SU-DHL-6 (cell line): ENCODE measurements around the gene C11orf65.

Experiments
- H2AFZ ChIP-seq: fragments of 200-600 bp; sonication (generic); 2 replicates; pipeline ENCODE4 v1.6.1; 2014; ENCODE audit warnings: low read depth, mild to moderate bottlenecking, moderate library complexity, mixed read lengths, antibody characterized with exemption, low read length; ENCODE audit not compliant: severe bottlenecking
- H3F3A ChIP-seq: fragments of 200-600 bp; shearing (Covaris generic); 2 replicates; pipeline ENCODE4 v1.6.0; 2016; ENCODE audit warnings: antibody characterized with exemption, mild to moderate bottlenecking; ENCODE audit not compliant: insufficient read depth
- H3K27ac ChIP-seq: fragments of 200-600 bp; sonication (generic); 2 replicates; pipeline ENCODE4 v1.5.1; 2016; ENCODE audit warnings: low read depth, mild to moderate bottlenecking, low read length, moderate library complexity, mixed read lengths
- H3K27me3 ChIP-seq: fragments of 200-600 bp; sonication (generic), shearing (Covaris generic); 2 replicates; pipeline ENCODE4 v1.6.0; 2014; ENCODE audit warnings: mild to moderate bottlenecking, low read length
- H3K36me3 ChIP-seq: fragments of 200-600 bp; sonication (generic); 2 replicates; pipeline ENCODE4 v1.6.1; 2014; ENCODE audit warnings: mild to moderate bottlenecking, low read length, mixed read lengths
- H3K4me2 ChIP-seq: fragments of 300-600, 200-600 bp; shearing (Covaris generic), sonication (generic); 2 replicates; pipeline ENCODE4 v1.6.0; 2014; ENCODE audit warnings: low read length, low read depth, mild to moderate bottlenecking; ENCODE audit not compliant: poor library complexity, severe bottlenecking
- H3K4me3 ChIP-seq: fragments of 200-600 bp; sonication (generic); 2 replicates; pipeline ENCODE4 v1.5.1; 2014; ENCODE audit warnings: antibody characterized with exemption, low read length, mild to moderate bottlenecking, mixed read lengths; ENCODE audit not compliant: insufficient read depth, poor library complexity, severe bottlenecking
- H3K79me2 ChIP-seq: fragments of 200-600 bp; sonication (generic); 2 replicates; pipeline ENCODE4 v1.6.1; 2014; ENCODE audit warnings: mild to moderate bottlenecking, low read length, moderate library complexity; ENCODE audit not compliant: insufficient read depth
- H3K9ac ChIP-seq: fragments of 200-600 bp; sonication (generic); 2 replicates; pipeline ENCODE4 v1.7.0; 2014; ENCODE audit warnings: mild to moderate bottlenecking, low read length
- H3K9me2 ChIP-seq: fragments of 200-600 bp; sonication (generic); replicated peaks from 2 replicates; pipeline ENCODE4 v1.6.1; 2014; ENCODE audit warnings: low read length; ENCODE audit not compliant: insufficient read depth
- H3K9me3 ChIP-seq: fragments of 200-600 bp; sonication (generic); 2 replicates; pipeline ENCODE4 v1.6.1; 2014; ENCODE audit warnings: low read length, mixed read lengths; ENCODE audit not compliant: insufficient read depth
- H4K20me1 ChIP-seq: fragments of 200-600 bp; sonication (generic); 2 replicates; pipeline ENCODE4 v1.6.1; 2014; ENCODE audit warnings: low read depth, mild to moderate bottlenecking, antibody characterized with exemption, low read length, moderate library complexity, mixed read lengths
- EZH2phosphoT487 ChIP-seq: fragments of 200-600 bp; sonication (generic), shearing (Covaris generic); conservative IDR thresholded peaks from 2 replicates; pipeline ENCODE4 v1.6.1; 2018; ENCODE audit warnings: mild to moderate bottlenecking, antibody characterized with exemption, low read length, moderate library complexity, mixed read lengths
- TF ChIP-seq, protein P1 (sequence below): fragments of 200-600 bp; sonication (generic); IDR thresholded peaks from one replicate; pipeline ENCODE4 v1.5.1; 2017; ENCODE audit warnings: antibody characterized with exemption, mild to moderate bottlenecking, low read length, moderate library complexity; ENCODE audit not compliant: insufficient read depth, poor library complexity, severe bottlenecking

Gene C11orf65

DNA sequence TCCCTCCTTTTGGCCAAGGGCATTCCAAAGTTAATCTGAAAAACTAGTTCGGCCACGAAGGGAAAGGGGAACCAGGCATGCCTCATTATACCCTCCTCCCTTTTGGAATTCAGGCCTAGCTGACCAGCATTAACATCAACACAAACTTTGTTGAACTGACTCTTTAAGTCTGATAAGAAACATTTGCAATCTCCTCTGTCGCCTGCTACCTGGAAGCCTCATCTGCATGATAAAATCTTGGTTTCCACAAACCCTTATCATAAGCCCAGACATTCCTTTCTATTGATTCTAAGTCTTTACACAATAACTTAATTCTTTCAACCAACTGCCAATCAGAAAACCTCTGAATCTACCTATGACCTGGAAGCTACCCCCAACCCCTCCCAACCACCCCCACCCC, 19.5 kb upstream of the C11orf65 start:
- Histone ChIP-seq H3K9me3 (no peaks in the 10 kb centered on the region), H3K79me2 (no peaks in the 10 kb centered on the region), H3F3A (no peaks in the 10 kb centered on the region), H3K4me3 (no peak overlapping the region), H3K27ac (no peak overlapping the region), H3K9me2 (no peaks in the 10 kb centered on the region), H3K4me2 (no peak overlapping the region), H3K9ac (no peak overlapping the region), H3K27me3 (no peaks in the 10 kb centered on the region), H2AFZ (no peak overlapping the region), H3K36me3 (no peaks in the 10 kb centered on the region), H4K20me1 (no peaks in the 10 kb centered on the region)
- TF ChIP-seq, protein P1, sequence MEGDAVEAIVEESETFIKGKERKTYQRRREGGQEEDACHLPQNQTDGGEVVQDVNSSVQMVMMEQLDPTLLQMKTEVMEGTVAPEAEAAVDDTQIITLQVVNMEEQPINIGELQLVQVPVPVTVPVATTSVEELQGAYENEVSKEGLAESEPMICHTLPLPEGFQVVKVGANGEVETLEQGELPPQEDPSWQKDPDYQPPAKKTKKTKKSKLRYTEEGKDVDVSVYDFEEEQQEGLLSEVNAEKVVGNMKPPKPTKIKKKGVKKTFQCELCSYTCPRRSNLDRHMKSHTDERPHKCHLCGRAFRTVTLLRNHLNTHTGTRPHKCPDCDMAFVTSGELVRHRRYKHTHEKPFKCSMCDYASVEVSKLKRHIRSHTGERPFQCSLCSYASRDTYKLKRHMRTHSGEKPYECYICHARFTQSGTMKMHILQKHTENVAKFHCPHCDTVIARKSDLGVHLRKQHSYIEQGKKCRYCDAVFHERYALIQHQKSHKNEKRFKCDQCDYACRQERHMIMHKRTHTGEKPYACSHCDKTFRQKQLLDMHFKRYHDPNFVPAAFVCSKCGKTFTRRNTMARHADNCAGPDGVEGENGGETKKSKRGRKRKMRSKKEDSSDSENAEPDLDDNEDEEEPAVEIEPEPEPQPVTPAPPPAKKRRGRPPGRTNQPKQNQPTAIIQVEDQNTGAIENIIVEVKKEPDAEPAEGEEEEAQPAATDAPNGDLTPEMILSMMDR: no peak
- no peak for TF ChIP-seq EZH2phosphoT487

DNA sequence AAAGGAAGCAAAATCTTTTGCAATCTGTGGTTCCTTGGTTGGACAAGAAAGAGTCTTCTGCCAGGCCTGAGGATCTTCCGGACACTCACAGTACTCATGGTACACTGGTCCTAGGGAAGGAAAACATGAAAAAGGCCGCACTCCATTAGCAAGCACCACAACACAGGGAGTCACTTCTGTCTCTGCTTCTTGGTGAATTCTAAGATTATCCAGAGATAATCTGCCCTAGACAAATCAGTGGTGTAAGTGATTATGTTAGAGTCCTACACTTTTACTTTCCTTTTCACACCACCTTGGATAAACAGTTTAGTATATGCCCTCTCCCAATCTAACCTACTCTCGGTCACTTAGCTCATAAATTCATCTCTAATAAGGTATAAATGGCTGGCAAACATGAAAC, 19.0 kb upstream of the C11orf65 start:
- Histone ChIP-seq H3K27ac (no peak overlapping the region), H2AFZ (no peak overlapping the region), H3K36me3 (no peaks in the 10 kb centered on the region), H3K79me2 (no peaks in the 10 kb centered on the region), H3F3A (no peaks in the 10 kb centered on the region), H3K4me2 (no peak overlapping the region), H3K9me3 (no peaks in the 10 kb centered on the region), H4K20me1 (no peaks in the 10 kb centered on the region), H3K9ac (no peak overlapping the region), H3K27me3 (no peaks in the 10 kb centered on the region), H3K4me3 (no peak overlapping the region), H3K9me2 (no peaks in the 10 kb centered on the region)
- no peak for TF ChIP-seq EZH2phosphoT487
- TF ChIP-seq, protein P1: no peak

DNA sequence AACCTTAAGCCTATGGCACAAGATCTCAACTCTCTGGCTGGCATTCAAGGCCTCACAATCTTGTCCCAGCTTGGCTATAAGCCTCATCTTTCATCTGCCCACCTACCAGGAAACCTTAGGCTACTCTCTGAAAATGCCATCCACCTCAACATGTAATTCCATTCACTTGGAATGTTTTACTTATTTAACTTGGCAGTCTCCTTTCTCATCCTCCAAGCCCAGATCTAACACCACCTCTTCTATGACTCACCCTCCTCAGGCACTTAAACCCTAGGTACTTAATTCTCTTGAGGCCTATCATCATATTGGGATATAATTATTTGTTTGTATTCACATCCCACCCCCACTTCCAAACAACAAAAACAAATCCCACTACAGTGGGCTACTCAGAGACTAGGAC, 15.8 kb upstream of the C11orf65 start:
- Histone ChIP-seq H3K79me2 (no peaks in the 10 kb centered on the region), H3K9ac (no peak overlapping the region), H3K36me3 (no peaks in the 10 kb centered on the region), H3K27ac (no peak overlapping the region), H3K4me2 (no peak overlapping the region), H3K9me2 (no peaks in the 10 kb centered on the region), H3K27me3 (no peaks in the 10 kb centered on the region), H3K9me3 (no peaks in the 10 kb centered on the region), H3F3A (no peaks in the 10 kb centered on the region), H4K20me1 (no peaks in the 10 kb centered on the region), H3K4me3 (no peak overlapping the region), H2AFZ (no peak overlapping the region)
- no peak for TF ChIP-seq EZH2phosphoT487
- TF ChIP-seq, protein P1: no peak
